DND-41 (cell line): ENCODE data around the gene FOXO3.

ENCODE experiments used
- ATAC-seq: fragments of 200-7000 bp; cut with Tn5 transposase; 3 replicates; pipeline ENCODE4 v1.9.1; 2021; ENCODE audit warnings: low read depth; ENCODE audit not compliant: insufficient read depth
- DNase-seq: peaks from one replicate; pipeline ENCODE4 v3.0.0-alpha.2; 2020
- H2AFZ ChIP-seq: 2 replicates; pipeline ENCODE4 v1.6.0; 2012; ENCODE audit warnings: low read depth, low read length
- H3K27ac ChIP-seq: 2 replicates; pipeline ENCODE4 v1.5.1; 2012; ENCODE audit warnings: low read length, inconsistent platforms
- H3K27me3 ChIP-seq: fragments of 200-600 bp; sonication (generic); 2 replicates; pipeline ENCODE4 v1.6.0; 2012; ENCODE audit warnings: low read length, mild to moderate bottlenecking, inconsistent platforms; ENCODE audit not compliant: insufficient read depth, poor library complexity
- H3K36me3 ChIP-seq: 2 replicates; pipeline ENCODE4 v1.5.1; 2012; ENCODE audit warnings: low read length, inconsistent platforms; ENCODE audit not compliant: insufficient read depth
- H3K4me1 ChIP-seq: 2 replicates; pipeline ENCODE4 v1.5.1; 2012; ENCODE audit warnings: mild to moderate bottlenecking, low read length; ENCODE audit not compliant: insufficient read depth
- H3K4me2 ChIP-seq: 2 replicates; pipeline ENCODE4 v1.6.0; 2012; ENCODE audit warnings: mild to moderate bottlenecking, moderate library complexity, low read length, inconsistent platforms; ENCODE audit not compliant: insufficient read depth
- H3K4me3 ChIP-seq, 2 experiments: fragments of 200-600 bp in 1 of 2; shearing (Covaris generic) in 1 of 2; 2 replicates each; pipeline ENCODE4 v1.5.1; 2012 to 2016; ENCODE audit warnings: inconsistent platforms in 2 of 2, low read length in 2 of 2, mild to moderate bottlenecking in 2 of 2, low read depth in 1 of 2, moderate library complexity in 1 of 2
- H3K79me2 ChIP-seq: 2 replicates; pipeline ENCODE4 v1.6.0; 2012; ENCODE audit warnings: low read length, inconsistent platforms; ENCODE audit not compliant: insufficient read depth
- H3K9ac ChIP-seq: 2 replicates; pipeline ENCODE4 v1.6.0; 2012; ENCODE audit warnings: low read depth, mild to moderate bottlenecking, inconsistent platforms, low read length, moderate library complexity
- H3K9me3 ChIP-seq: 2 replicates; pipeline ENCODE4 v1.5.1; 2012; ENCODE audit warnings: low read length, moderate library complexity, mild to moderate bottlenecking, inconsistent platforms; ENCODE audit not compliant: insufficient read depth, severe bottlenecking
- H4K20me1 ChIP-seq: 2 replicates; pipeline ENCODE4 v1.6.0; 2012; ENCODE audit warnings: low read length; ENCODE audit not compliant: insufficient read depth
- EZH2 ChIP-seq: IDR thresholded peaks from 3 replicates; pipeline ENCODE4 v1.6.1; 2012; ENCODE audit warnings: borderline replicate concordance, low read depth, mild to moderate bottlenecking, moderate library complexity, low read length, inconsistent platforms; ENCODE audit not compliant: severe bottlenecking
- TF ChIP-seq, protein P1 (sequence below): IDR thresholded peaks from 2 replicates; pipeline ENCODE4 v1.5.1; 2012; ENCODE audit warnings: borderline replicate concordance, low read length, moderate library complexity, mild to moderate bottlenecking; ENCODE audit not compliant: poor library complexity, severe bottlenecking; ENCODE audit errors: extremely low read depth

FOXO3 gene

DNA sequence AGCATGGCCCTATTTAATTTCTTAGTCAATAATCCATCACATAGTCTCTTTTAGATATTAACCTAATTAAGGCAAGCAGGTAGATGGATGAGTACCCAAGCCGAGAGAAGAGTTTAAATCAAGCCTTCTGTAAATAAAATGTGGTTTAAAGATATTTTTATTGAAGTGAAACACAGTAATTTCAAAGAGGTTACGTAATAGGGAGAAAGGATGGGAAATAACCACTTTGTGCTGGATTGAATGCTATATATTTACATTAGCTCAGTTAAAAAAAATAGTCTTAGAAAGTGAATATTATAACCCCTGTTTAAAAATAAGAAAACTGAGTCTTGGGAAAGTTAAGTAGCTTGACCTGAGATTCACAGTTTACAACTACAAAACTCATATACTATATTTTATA is 37.0 kb upstream of the FOXO3 start:
- Histone ChIP-seq H3K36me3 (peaks cover 15% of the 10 kb centered on the region; the same call in 1 of the 2 replicates), H4K20me1 (no peaks in the 10 kb centered on the region), H3K79me2 (no peaks in the 10 kb centered on the region), H3K4me3 (no peak overlapping the region), H3K4me1 (peaks cover 7% of the 10 kb centered on the region), H3K4me2 (no peak overlapping the region), H3K9me3 (no peaks in the 10 kb centered on the region), H3K27me3 (no peaks in the 10 kb centered on the region), H2AFZ (no peak overlapping the region), H3K9ac (no peak overlapping the region), H3K27ac (no peak overlapping the region)
- ATAC-seq: no peak
- DNase-seq: no peak
- TF ChIP-seq, protein P1, sequence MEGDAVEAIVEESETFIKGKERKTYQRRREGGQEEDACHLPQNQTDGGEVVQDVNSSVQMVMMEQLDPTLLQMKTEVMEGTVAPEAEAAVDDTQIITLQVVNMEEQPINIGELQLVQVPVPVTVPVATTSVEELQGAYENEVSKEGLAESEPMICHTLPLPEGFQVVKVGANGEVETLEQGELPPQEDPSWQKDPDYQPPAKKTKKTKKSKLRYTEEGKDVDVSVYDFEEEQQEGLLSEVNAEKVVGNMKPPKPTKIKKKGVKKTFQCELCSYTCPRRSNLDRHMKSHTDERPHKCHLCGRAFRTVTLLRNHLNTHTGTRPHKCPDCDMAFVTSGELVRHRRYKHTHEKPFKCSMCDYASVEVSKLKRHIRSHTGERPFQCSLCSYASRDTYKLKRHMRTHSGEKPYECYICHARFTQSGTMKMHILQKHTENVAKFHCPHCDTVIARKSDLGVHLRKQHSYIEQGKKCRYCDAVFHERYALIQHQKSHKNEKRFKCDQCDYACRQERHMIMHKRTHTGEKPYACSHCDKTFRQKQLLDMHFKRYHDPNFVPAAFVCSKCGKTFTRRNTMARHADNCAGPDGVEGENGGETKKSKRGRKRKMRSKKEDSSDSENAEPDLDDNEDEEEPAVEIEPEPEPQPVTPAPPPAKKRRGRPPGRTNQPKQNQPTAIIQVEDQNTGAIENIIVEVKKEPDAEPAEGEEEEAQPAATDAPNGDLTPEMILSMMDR: no peak
- no peak for TF ChIP-seq EZH2

DNA sequence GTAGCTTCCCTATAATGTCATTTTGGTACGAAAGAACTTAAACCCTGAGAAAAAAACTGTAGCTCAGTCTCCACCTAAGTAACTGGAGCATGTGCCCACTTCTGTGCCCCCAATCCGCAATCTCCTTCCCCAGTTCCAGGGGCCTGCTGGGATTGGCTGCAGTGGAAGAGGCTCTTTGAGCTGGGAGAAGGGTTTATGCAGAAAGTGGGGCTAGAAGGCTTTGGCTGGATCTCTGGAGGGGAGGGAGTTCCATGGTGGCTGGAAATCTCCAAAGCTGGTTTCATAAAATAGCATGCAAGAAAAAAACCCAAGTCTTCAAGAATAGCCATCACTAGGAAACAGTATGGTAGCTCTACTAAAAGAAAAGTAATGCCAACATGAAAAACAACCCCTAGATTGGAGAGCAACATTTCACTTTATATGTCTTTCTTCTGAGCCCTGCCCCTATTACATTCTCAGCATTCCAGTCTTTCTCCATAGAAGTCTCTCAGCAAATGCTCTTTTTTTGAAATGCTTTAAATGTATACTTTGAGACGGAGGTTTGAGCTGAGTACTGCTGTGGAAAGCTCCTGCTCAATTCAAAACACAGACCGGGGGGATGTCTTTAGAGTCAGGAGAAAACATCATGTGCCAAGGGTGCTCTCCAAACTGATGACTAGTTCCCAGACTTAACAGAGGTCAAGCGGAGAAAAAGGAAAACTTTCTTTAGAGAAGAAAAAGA is 36.0 kb upstream of the FOXO3 start:
- ATAC-seq (no peak), DNase-seq (no peak)
- TF ChIP-seq, protein P1: no peak
- TF ChIP-seq EZH2: no peak

DNA sequence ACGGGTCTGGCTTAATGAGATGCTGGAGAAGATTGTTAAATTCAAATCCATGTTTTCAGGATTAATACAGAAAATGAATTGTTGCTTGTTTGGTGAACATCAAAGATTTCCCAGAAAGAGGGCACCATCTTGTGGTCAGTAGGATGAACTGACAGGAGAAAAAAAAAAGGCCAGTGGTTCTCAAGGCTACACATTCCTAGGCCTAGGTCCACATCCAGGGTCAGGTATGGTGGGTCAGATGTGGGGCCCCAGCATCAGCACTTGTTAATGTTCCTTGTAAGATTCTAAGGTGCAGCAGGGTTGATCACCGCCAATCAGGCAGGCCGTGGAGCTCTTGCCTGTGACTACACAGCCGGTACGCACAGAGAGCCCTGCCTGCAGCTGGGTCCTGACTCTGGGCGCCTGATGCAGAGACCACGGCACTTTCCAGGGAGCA is 34.0 kb upstream of the FOXO3 start:
- H2AFZ ChIP-seq: no peak overlapping the region
- peaks cover 7% of the 10 kb centered on the region for H3K4me1 ChIP-seq
- H3K27me3 ChIP-seq: no peaks in the 10 kb centered on the region
- no peak for TF ChIP-seq EZH2
- TF ChIP-seq, protein P1: peak; percentile 89
- DNase-seq (no peak), ATAC-seq (peak; percentile 53; the same call in 2 of the 3 replicates)
- H3K9ac ChIP-seq: no peak overlapping the region
- no peaks in the 10 kb centered on the region for H3K9me3 ChIP-seq
- no peak overlapping the region for H3K27ac ChIP-seq
- no peak overlapping the region for H3K4me2 ChIP-seq
- H3K79me2 ChIP-seq: no peaks in the 10 kb centered on the region
- H4K20me1 ChIP-seq: no peaks in the 10 kb centered on the region
- no peak overlapping the region for H3K4me3 ChIP-seq
- H3K36me3 ChIP-seq: peaks cover 3% of the 10 kb centered on the region; the same call in 1 of the 2 replicates

More for the DNA sequence above, 36.0 kb upstream of the FOXO3 start:
- no peak overlapping the region for H3K27ac ChIP-seq
- no peaks in the 10 kb centered on the region for H3K9me3 ChIP-seq
- no peaks in the 10 kb centered on the region for H3K27me3 ChIP-seq
- no peak overlapping the region for H3K9ac ChIP-seq
- H3K4me2 ChIP-seq: no peak overlapping the region
- H3K36me3 ChIP-seq: peaks cover 15% of the 10 kb centered on the region; the same call in 1 of the 2 replicates
- no peaks in the 10 kb centered on the region for H3K79me2 ChIP-seq
- H2AFZ ChIP-seq: no peak overlapping the region
- no peak overlapping the region for H3K4me3 ChIP-seq
- H3K4me1 ChIP-seq: peaks cover 7% of the 10 kb centered on the region
- no peaks in the 10 kb centered on the region for H4K20me1 ChIP-seq
